Coronary artery (tissue), 2 donors: ENCODE results near the gene SLC22A7.

Experiments used
- DNase-seq: peaks from one replicate; pipeline ENCODE4 v3.0.0-alpha.2; 2017; ENCODE audit warnings: low spot score
- H3K27ac ChIP-seq, 2 donors: fragments of 200-600 bp; sonication (generic); one replicate each; pipeline ENCODE4 v1.5.1; 2016 to 2019
- H3K4me3 ChIP-seq: fragments of 200-600 bp; sonication (generic); 2 replicates; pipeline ENCODE4 v1.5.1; 2016; ENCODE audit warnings: mild to moderate bottlenecking, moderate library complexity
- CTCF ChIP-seq: fragments of 200-600 bp; sonication (generic); IDR thresholded peaks from one replicate; pipeline ENCODE4 v1.5.1; 2019; ENCODE audit warnings: antibody characterized with exemption

SLC22A7 gene

GRCh38 chr6:43261198-43261597 is 36.9 kb upstream of the SLC22A7 start:
- TF ChIP-seq CTCF: no peak
- no peak overlapping the region for H3K27ac ChIP-seq
- DNase-seq: no peak
- H3K4me3 ChIP-seq: no peak overlapping the region

GRCh38 chr6:43262000-43262779 is 35.9 kb upstream of the SLC22A7 start:
- no peak for DNase-seq
- H3K4me3 ChIP-seq: no peak overlapping the region
- no peak overlapping the region for H3K27ac ChIP-seq
- TF ChIP-seq CTCF: no peak

GRCh38 chr6:43262780-43263313 is 35.2 kb upstream of the SLC22A7 start:
- H3K27ac ChIP-seq: no peak overlapping the region
- DNase-seq: no peak
- no peak overlapping the region for H3K4me3 ChIP-seq
- TF ChIP-seq CTCF: no peak

GRCh38 chr6:43263314-43264178 is 34.5 kb upstream of the SLC22A7 start:
- TF ChIP-seq CTCF: no peak
- no peak overlapping the region for H3K4me3 ChIP-seq
- DNase-seq: no peak
- no peak overlapping the region for H3K27ac ChIP-seq

GRCh38 chr6:43264599-43265145 is 33.4 kb upstream of the SLC22A7 start:
- TF ChIP-seq CTCF: no peak
- Histone ChIP-seq H3K27ac (no peak overlapping the region), H3K4me3 (no peak overlapping the region)
- no peak for DNase-seq

GRCh38 chr6:43265564-43265963 is 32.5 kb upstream of the SLC22A7 start:
- DNase-seq: no peak
- H3K4me3 ChIP-seq: no peak overlapping the region
- H3K27ac ChIP-seq: no peak overlapping the region
- no peak for TF ChIP-seq CTCF
